ENCODE results near the gene DOK7.

Gene DOK7

GRCh38 chr4:3492741-3493719 lies 29.9 kb downstream of the DOK7 start:
- no peak for DNase-seq

- DNase-seq, result no peak
Observed at GRCh38 chr4:3493720-3494461, 30.8 kb downstream of the DOK7 start.

- no peak for DNase-seq
Observed at GRCh38 chr4:3494462-3494871, 31.4 kb downstream of the DOK7 start.

GRCh38 chr4:3495204-3495975 lies 32.3 kb downstream of the DOK7 start:
- DNase-seq, result no peak

- no peak for DNase-seq
Observed at GRCh38 chr4:3496021-3496420, 32.9 kb downstream of the DOK7 start.

- no peak for DNase-seq
Observed at GRCh38 chr4:3497095-3497494, 34.0 kb downstream of the DOK7 start.

GRCh38 chr4:3497523-3498389 lies 34.6 kb downstream of the DOK7 start:
- DNase-seq, result no peak

- DNase-seq, result no peak
Observed at GRCh38 chr4:3498407-3498806, 35.3 kb downstream of the DOK7 start.

- peak; percentile 31 for DNase-seq
Observed at GRCh38 chr4:3498901-3499510, 35.9 kb downstream of the DOK7 start.

GRCh38 chr4:3499710-3500109 lies 36.6 kb downstream of the DOK7 start:
- no peak for DNase-seq

- DNase-seq, result no peak
Observed at GRCh38 chr4:3500111-3500510, 37.0 kb downstream of the DOK7 start.

- DNase-seq, result no peak
Observed at GRCh38 chr4:3500634-3501101, 37.6 kb downstream of the DOK7 start.

GRCh38 chr4:3501126-3501824 lies 38.2 kb downstream of the DOK7 start:
- DNase-seq, result no peak

- no peak for DNase-seq
Observed at GRCh38 chr4:3501825-3502425, 38.8 kb downstream of the DOK7 start.

- no peak for DNase-seq
Observed at GRCh38 chr4:3502941-3503936, 40.1 kb downstream of the DOK7 start.

- no peak for DNase-seq
Observed at GRCh38 chr4:3505231-3505630, 42.1 kb downstream of the DOK7 start.

- no peak for DNase-seq
Observed at GRCh38 chr4:3508542-3508941, 45.4 kb downstream of the DOK7 start.

GRCh38 chr4:3510481-3510880 lies 47.4 kb downstream of the DOK7 start:
- no peak for DNase-seq

GRCh38 chr4:3511187-3511586 lies 48.1 kb downstream of the DOK7 start:
- DNase-seq, result no peak

All from NCI-H510A treated with DMSO at 0.1 percent for 48 hours (cell line).